ENCODE measurements around the gene LGALS3.

GRCh38 chr14:55099756-55100155, 29.3 kb upstream of the LGALS3 start:
- TF ChIP-seq CTCF (IDR thresholded peaks at IDR 0.05) (no peak), POLR2A (IDR thresholded peaks at IDR 0.05) (no peak)
